Natural killer cell treated with Interleukin-12 subunit alpha and Interleukin-12 subunit beta and Interleukin-15 and Interleukin-18, amount 100 ng/mL, for 72 hours (primary cell): Measurements from ENCODE around the gene DDX31. TPM values are rescaled to one million over a fixed set of nuclear protein-coding genes. Genes with fewer than 3 reads are reported as not detected.

Source experiments
- ATAC-seq, 2 donors: fragments of 150-1000 bp; cut with Tn5 transposase in 1 of 2; sonication (Bioruptor Pico), chemical (Tn5 transposase) in 1 of 2; 2 replicates each; pipeline ENCODE4 v1.10.0; 2021
- DNase-seq: peaks from one replicate; pipeline ENCODE4 v3.0.0; 2022; ENCODE audit warnings: low spot score
- H3K27ac Mint-ChIP-seq, 2 donors: 1 replicate in 1 of 2; 2 replicates in 1 of 2; pipeline ENCODE4 v1.8.0; 2022; ENCODE audit warnings: mixed read lengths in 2 of 2, mild to moderate bottlenecking in 1 of 2, moderate library complexity in 1 of 2
- H3K27me3 Mint-ChIP-seq, 2 donors: 1 replicate in 1 of 2; 2 replicates in 1 of 2; pipeline ENCODE4 v1.8.0; 2022; ENCODE audit warnings: mixed read lengths in 2 of 2
- H3K36me3 Mint-ChIP-seq: one replicate; pipeline ENCODE4 v1.8.0; 2022; ENCODE audit warnings: mixed read lengths
- H3K4me1 Mint-ChIP-seq, 2 donors: 1 replicate in 1 of 2; 2 replicates in 1 of 2; pipeline ENCODE4 v1.8.0; 2022; ENCODE audit warnings: low read depth in 2 of 2, mixed read lengths in 2 of 2, mild to moderate bottlenecking in 1 of 2
- H3K4me3 Mint-ChIP-seq: one replicate; pipeline ENCODE4 v1.8.0; 2022; ENCODE audit warnings: mixed read lengths
- H3K9me3 Mint-ChIP-seq: 2 replicates; pipeline ENCODE4 v1.8.0; 2022; ENCODE audit warnings: mixed read lengths
- total RNA-seq, 2 donors: library from RNA; stranded (reverse); gene quantifications; one replicate each; pipeline ENCODE4 v1.2.3, GENCODE V29; 2022

DDX31 gene
- total RNA-seq, 2 donors from 2014 or later: 17.6 to 31.0 TPM

- H3K4me1 Mint-ChIP-seq: no peaks in the 10 kb centered on the region
- H3K27ac Mint-ChIP-seq: no peak overlapping the region
- H3K9me3 Mint-ChIP-seq: no peaks in the 10 kb centered on the region
- DNase-seq (no peak), ATAC-seq (no peak)
- no peak overlapping the region for H3K4me3 Mint-ChIP-seq
- no peaks in the 10 kb centered on the region for H3K36me3 Mint-ChIP-seq
- no peaks in the 10 kb centered on the region for H3K27me3 Mint-ChIP-seq
These were observed 31.5 kb downstream of the DDX31 start for GRCh38 chr9:132638240-132638639.

GRCh38 chr9:132637801-132638200 lies 32.0 kb downstream of the DDX31 start:
- H3K36me3 Mint-ChIP-seq: no peaks in the 10 kb centered on the region
- DNase-seq (no peak), ATAC-seq (no peak)
- H3K9me3 Mint-ChIP-seq: no peaks in the 10 kb centered on the region
- no peaks in the 10 kb centered on the region for H3K27me3 Mint-ChIP-seq
- H3K4me1 Mint-ChIP-seq: no peaks in the 10 kb centered on the region
- H3K4me3 Mint-ChIP-seq: no peak overlapping the region
- H3K27ac Mint-ChIP-seq: no peak overlapping the region

GRCh38 chr9:132637351-132637750 lies 32.4 kb downstream of the DDX31 start:
- H3K27ac Mint-ChIP-seq: no peak overlapping the region
- no peaks in the 10 kb centered on the region for H3K4me1 Mint-ChIP-seq
- ATAC-seq: no peak
- no peak overlapping the region for H3K4me3 Mint-ChIP-seq
- no peaks in the 10 kb centered on the region for H3K27me3 Mint-ChIP-seq
- no peaks in the 10 kb centered on the region for H3K9me3 Mint-ChIP-seq
- H3K36me3 Mint-ChIP-seq: no peaks in the 10 kb centered on the region
- no peak for DNase-seq

- Mint-ChIP-seq H3K27ac (no peak overlapping the region), H3K27me3 (no peaks in the 10 kb centered on the region), H3K36me3 (peaks cover 5% of the 10 kb centered on the region), H3K4me3 (no peak overlapping the region), H3K9me3 (no peaks in the 10 kb centered on the region), H3K4me1 (no peaks in the 10 kb centered on the region)
- ATAC-seq (no peak), DNase-seq (no peak)
These were observed 35.5 kb downstream of the DDX31 start for GRCh38 chr9:132634327-132634726.

GRCh38 chr9:132632413-132633129 lies 37.2 kb downstream of the DDX31 start:
- Mint-ChIP-seq H3K27ac (no peak overlapping the region), H3K36me3 (peaks cover 11% of the 10 kb centered on the region), H3K4me1 (no peaks in the 10 kb centered on the region), H3K4me3 (no peak overlapping the region), H3K9me3 (no peaks in the 10 kb centered on the region), H3K27me3 (no peaks in the 10 kb centered on the region)
- ATAC-seq (no peak), DNase-seq (no peak)

- Mint-ChIP-seq H3K4me3 (no peak overlapping the region), H3K27ac (no peak overlapping the region), H3K9me3 (no peaks in the 10 kb centered on the region), H3K36me3 (peaks cover 11% of the 10 kb centered on the region), H3K27me3 (no peaks in the 10 kb centered on the region), H3K4me1 (no peaks in the 10 kb centered on the region)
- no peak for ATAC-seq
- DNase-seq: no peak
These were observed 38.1 kb downstream of the DDX31 start for GRCh38 chr9:132631685-132632084.

- no peaks in the 10 kb centered on the region for H3K4me1 Mint-ChIP-seq
- H3K27ac Mint-ChIP-seq: no peak overlapping the region
- DNase-seq: no peak
- no peaks in the 10 kb centered on the region for H3K27me3 Mint-ChIP-seq
- H3K36me3 Mint-ChIP-seq: peaks cover 11% of the 10 kb centered on the region
- H3K9me3 Mint-ChIP-seq: no peaks in the 10 kb centered on the region
- ATAC-seq: no peak
- no peak overlapping the region for H3K4me3 Mint-ChIP-seq
These were observed 38.5 kb downstream of the DDX31 start for GRCh38 chr9:132631280-132631679.

- Mint-ChIP-seq H3K27ac (no peak overlapping the region), H3K36me3 (peaks cover 11% of the 10 kb centered on the region), H3K4me3 (no peak overlapping the region), H3K9me3 (no peaks in the 10 kb centered on the region), H3K27me3 (no peaks in the 10 kb centered on the region), H3K4me1 (no peaks in the 10 kb centered on the region)
- no peak for DNase-seq
- no peak for ATAC-seq
These were observed 39.0 kb downstream of the DDX31 start for GRCh38 chr9:132630811-132631210.

GRCh38 chr9:132630116-132630515 lies 39.7 kb downstream of the DDX31 start:
- no peaks in the 10 kb centered on the region for H3K27me3 Mint-ChIP-seq
- peaks cover 11% of the 10 kb centered on the region for H3K36me3 Mint-ChIP-seq
- H3K4me1 Mint-ChIP-seq: no peaks in the 10 kb centered on the region
- no peak for DNase-seq
- H3K4me3 Mint-ChIP-seq: no peak overlapping the region
- no peak overlapping the region for H3K27ac Mint-ChIP-seq
- no peaks in the 10 kb centered on the region for H3K9me3 Mint-ChIP-seq
- no peak for ATAC-seq

- ATAC-seq (no peak), DNase-seq (no peak)
- H3K27me3 Mint-ChIP-seq: no peaks in the 10 kb centered on the region
- peak overlapping the region in 1 of 2 donors; percentile 14 for H3K27ac Mint-ChIP-seq
- no peaks in the 10 kb centered on the region for H3K4me1 Mint-ChIP-seq
- H3K9me3 Mint-ChIP-seq: no peaks in the 10 kb centered on the region
- H3K36me3 Mint-ChIP-seq: peaks cover 11% of the 10 kb centered on the region
- H3K4me3 Mint-ChIP-seq: no peak overlapping the region
These were observed 41.0 kb downstream of the DDX31 start for GRCh38 chr9:132628746-132629145.

- DNase-seq (no peak), ATAC-seq (no peak)
- Mint-ChIP-seq H3K27ac (no peak overlapping the region), H3K4me1 (no peaks in the 10 kb centered on the region), H3K27me3 (no peaks in the 10 kb centered on the region), H3K9me3 (no peaks in the 10 kb centered on the region), H3K4me3 (no peak overlapping the region), H3K36me3 (peaks cover 11% of the 10 kb centered on the region)
These were observed 42.2 kb downstream of the DDX31 start for GRCh38 chr9:132627594-132627993.

- Mint-ChIP-seq H3K36me3 (peaks cover 11% of the 10 kb centered on the region), H3K4me3 (no peak overlapping the region), H3K4me1 (no peaks in the 10 kb centered on the region)
These were observed 42.7 kb downstream of the DDX31 start for GRCh38 chr9:132627106-132627505.

GRCh38 chr9:132626285-132626684 lies 43.5 kb downstream of the DDX31 start:
- no peak overlapping the region for H3K27ac Mint-ChIP-seq
- peaks cover 11% of the 10 kb centered on the region for H3K36me3 Mint-ChIP-seq
- no peaks in the 10 kb centered on the region for H3K9me3 Mint-ChIP-seq
- no peak overlapping the region for H3K4me3 Mint-ChIP-seq
- DNase-seq (no peak), ATAC-seq (no peak)
- H3K4me1 Mint-ChIP-seq: no peaks in the 10 kb centered on the region
- H3K27me3 Mint-ChIP-seq: no peaks in the 10 kb centered on the region

More at GRCh38 chr9:132627106-132627505, 42.7 kb downstream of the DDX31 start:
- ATAC-seq (no peak), DNase-seq (no peak)
- Mint-ChIP-seq H3K27ac (no peak overlapping the region), H3K27me3 (no peaks in the 10 kb centered on the region), H3K9me3 (no peaks in the 10 kb centered on the region)

GRCh38 chr9:132622159-132622558 lies 47.6 kb downstream of the DDX31 start:
- peaks cover 1 to 3% of the 10 kb centered on the region in 2 donors for H3K4me1 Mint-ChIP-seq
- no peaks in the 10 kb centered on the region for H3K9me3 Mint-ChIP-seq
- H3K36me3 Mint-ChIP-seq: peaks cover 20% of the 10 kb centered on the region

GRCh38 chr9:132616725-132617124 lies 53.1 kb downstream of the DDX31 start:
- no peaks in the 10 kb centered on the region for H3K27me3 Mint-ChIP-seq
- no peak overlapping the region for H3K27ac Mint-ChIP-seq
- DNase-seq (no peak), ATAC-seq (no peak)
- peaks cover 38% of the 10 kb centered on the region for H3K36me3 Mint-ChIP-seq
- H3K4me1 Mint-ChIP-seq: peaks cover 11 to 13% of the 10 kb centered on the region in 2 donors
- no peaks in the 10 kb centered on the region for H3K9me3 Mint-ChIP-seq
- no peak overlapping the region for H3K4me3 Mint-ChIP-seq

More at GRCh38 chr9:132622159-132622558, 47.6 kb downstream of the DDX31 start:
- Mint-ChIP-seq H3K27me3 (no peaks in the 10 kb centered on the region), H3K4me3 (no peak overlapping the region), H3K27ac (no peak overlapping the region)
- ATAC-seq (no peak), DNase-seq (no peak)
